Kidney glomerular epithelial cell (primary cell): Measurements from ENCODE around the gene ABHD6.
"Not testable (repeated sequence)": the region's sequence is repeated elsewhere in the genome, so short reads cannot be mapped to it uniquely, and the experiment has no call there.

Experiments
- DNase-seq: peaks from one replicate; lab custom pipeline; 2025; lab: John Stamatoyannopoulos, UW

The ABHD6 gene

GRCh38 chr3:58323529-58324390 is 86.2 kb downstream of the ABHD6 start:
- no peak for DNase-seq

GRCh38 chr3:58324391-58325390 is 87.1 kb downstream of the ABHD6 start:
- DNase-seq, result no peak

DNA sequence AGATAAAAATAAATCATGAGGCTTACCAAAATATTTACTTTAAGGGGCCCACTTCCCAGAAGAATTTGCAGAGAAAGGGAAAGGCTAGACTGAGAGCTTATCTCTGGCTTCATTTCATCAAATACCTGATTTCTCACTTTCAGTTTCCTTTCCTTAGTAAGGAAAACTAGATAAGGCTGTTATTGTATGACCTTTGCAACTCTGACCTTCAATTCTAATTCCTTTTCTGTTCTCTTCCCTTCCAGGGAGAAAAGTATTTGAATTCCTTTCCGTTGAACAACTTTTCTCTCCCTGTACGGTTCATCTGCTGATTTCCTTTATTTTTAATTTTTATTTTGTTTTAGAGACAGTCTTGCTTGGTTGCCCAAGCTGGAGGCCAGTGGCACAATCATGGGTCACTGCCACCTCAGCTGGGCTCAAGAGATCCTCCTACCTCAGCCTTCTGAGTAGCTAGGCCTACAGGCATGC is 88.0 kb downstream of the ABHD6 start:
- peak; percentile 68 for DNase-seq

GRCh38 chr3:58326267-58326900 is 88.8 kb downstream of the ABHD6 start:
- no peak for DNase-seq

- no peak for DNase-seq
These were observed 91.7 kb downstream of the ABHD6 start for GRCh38 chr3:58329150-58329921.

- DNase-seq, result no peak
These were observed 92.4 kb downstream of the ABHD6 start for GRCh38 chr3:58329922-58330413.

DNA sequence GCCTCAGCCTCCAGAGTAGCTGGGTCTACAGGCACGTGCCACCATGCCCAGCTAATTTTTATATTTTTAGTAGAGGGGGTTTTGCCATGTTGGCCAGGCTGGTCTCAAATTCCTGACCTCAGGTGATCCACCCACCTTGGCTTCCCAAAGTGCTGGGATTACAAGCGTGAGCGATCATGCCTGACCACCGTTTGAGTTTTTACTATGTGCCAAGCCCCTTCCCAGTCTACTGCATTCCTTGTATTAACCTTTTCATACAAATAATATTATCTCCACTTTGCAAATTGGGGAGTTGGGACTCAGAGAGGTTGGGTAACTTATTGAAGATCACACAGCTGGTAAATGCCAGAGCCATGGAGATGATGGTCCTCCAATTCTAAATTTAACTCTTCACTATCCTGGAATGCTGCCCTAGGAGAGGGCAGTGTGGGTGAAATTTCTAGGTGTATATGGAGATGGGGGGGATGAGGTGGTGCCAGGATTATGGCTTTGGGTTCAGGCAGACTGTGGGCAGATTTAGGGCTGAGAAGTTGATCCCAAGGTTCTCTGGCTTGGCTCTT is 94.1 kb downstream of the ABHD6 start:
- no peak for DNase-seq

DNA sequence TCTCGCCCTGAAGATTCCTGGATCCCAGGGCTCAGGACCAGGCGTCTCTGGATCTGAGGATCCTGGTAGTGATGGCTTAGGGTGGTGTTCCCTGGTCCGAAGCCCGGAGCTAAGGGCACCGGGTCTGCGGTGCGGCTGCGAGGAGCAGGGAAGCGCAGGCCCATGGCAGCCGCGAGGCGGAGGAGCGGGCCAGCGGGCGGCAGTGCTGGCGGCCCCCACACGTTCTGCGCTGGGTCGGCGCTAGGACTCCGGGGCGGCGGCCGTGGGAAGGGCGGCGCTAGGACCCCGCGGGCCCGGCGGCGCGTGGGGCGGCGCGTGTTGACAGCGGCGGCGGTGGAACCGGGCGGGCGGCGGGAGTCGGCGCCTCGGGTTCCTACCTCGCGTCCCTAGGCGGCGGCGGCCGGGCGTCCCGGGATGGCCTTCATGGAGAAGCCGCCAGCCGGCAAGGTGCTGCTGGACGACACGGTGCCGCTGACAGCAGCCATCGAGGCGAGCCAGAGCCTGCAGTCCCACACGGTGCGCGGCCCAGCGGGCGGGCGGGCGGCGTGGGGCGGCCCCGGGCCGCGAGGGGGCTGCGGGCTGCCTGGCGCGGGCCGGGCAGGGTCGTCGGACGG is 95.1 kb downstream of the ABHD6 start, which contains the start of gene PXK:
Gene PXK, plus strand, starts transcription at position 318 of the 614 bp plus-strand sequence. Its CDS starts 97 bp downstream, at position 415.
- DNase-seq, result peak; percentile 48

DNA sequence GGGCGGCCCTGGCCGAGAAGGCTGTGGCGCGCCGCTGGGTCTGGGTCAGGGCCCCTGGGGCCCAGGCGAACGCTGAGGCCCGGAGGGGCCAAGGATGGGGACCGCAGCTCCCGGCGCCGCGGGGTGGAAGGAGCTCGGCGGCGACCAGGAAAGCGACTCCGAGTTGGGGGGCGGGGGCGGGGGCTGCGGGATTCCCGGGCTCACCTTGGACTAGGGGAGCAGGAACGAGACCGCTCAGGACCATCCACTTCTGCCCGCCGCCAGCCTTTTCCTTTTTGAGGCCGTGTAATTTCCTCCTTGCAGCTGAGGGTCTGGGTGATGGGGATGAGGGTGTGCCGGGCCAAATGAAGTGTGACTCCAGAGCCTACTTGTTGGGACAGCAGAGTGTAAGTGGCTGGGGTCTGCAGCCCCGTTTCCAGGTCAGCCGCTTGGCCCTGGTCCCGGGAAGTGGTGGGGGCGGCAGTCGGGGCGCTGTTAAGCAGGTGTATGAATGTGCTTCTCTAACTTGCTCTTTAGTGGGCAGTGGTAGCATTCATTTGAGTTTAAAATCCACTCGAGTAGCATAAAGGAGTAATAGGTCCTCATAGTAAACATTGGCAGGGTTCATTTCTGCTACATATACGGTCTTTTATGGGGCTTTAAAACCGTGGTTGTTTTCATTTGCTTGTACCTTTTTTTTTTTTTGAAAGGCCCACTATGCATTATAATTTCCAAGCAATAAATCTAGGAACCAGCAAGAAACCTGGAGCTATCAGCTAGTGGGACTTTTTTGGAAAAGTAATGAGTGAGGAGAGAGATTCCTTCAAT is 95.8 kb downstream of the ABHD6 start:
- DNase-seq, result peak; percentile 38

DNA sequence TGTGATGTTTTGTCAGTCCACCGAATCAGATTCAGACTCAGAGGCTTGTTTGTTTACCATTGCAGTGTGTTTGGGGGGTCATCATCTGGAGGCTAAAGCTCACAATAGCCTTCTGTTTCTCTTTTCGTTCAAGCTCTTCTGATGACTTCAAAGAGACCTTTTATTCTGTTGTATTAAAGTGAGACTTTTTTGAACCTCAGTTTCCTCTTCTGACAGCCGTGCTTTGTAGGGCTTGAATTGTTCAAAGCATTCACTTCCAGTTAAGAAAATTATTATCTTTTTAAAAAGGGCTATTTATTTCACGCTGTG is 96.4 kb downstream of the ABHD6 start:
- no peak for DNase-seq

GRCh38 chr3:58334506-58334884 is 96.9 kb downstream of the ABHD6 start:
- no peak for DNase-seq

DNA sequence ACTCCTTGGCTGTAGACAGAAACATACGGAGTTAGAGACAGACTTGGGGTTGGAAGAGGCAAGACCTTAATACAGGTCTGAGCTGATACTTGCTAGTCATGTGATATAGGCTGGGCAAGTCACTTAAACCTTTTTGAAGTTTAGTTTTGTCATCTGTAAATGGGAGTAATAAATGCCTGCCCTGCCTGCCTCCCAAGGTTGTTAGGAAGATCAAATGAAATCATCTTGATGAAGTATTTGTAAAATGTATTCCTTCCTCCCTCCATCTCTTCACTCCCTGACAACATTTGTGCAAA is 98.0 kb downstream of the ABHD6 start:
- DNase-seq, result no peak

GRCh38 chr3:58336135-58336882 is 98.7 kb downstream of the ABHD6 start:
- peak; percentile 29 for DNase-seq

DNA sequence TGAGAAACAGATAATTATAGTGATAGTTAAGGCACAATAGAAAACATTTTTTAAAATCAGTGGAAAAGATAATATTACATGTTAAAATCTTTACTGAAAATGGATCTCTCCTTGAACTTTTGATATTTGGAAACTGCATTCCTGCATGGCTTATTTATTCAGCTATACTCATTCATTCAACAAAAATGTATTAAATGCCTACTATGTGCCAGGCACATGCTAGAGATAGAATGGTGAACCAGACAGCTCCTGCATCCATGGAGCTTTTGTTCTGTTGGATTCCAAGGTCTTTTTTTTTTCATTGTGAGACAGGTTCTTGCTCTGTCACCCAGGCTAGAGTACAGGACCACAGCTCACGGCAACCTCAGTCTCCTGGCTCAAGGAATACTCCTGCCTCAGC is 99.6 kb downstream of the ABHD6 start:
- DNase-seq, result no peak

GRCh38 chr3:58339146-58339545 is 101.6 kb downstream of the ABHD6 start:
- not testable (repeated sequence) for DNase-seq

DNA sequence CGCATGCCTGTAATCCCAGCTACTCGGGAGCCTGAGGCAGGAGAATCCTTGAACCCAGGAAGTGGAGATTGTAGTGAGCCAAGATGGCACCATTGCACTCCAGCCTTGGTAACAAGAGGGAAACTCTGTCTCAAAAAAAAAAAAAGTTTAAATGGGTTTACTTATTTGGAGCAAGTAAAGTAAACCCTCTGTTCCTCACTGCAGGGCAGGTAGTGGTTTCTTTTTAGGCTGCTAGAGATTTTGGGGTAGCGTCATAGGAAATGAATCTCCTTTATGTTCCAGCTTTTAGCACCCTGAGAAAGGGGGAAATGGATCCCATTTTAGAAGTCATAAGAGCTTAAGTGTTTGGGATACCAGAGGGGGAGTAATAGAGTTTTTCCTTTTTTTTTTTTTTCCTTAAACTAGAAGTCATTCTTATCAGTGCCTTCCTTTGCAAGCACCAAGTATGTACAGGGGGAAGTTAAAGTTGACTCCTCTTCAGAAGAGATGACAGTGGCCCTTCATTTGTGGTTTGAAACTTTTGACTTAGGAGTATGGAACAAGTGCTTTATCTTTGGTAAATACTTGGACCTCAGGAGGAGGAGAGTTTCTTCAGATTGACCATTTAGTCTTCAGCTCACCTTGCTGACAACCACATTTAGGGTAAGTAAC is 103.1 kb downstream of the ABHD6 start:
- no peak for DNase-seq

- DNase-seq, result no peak
These were observed 103.8 kb downstream of the ABHD6 start for GRCh38 chr3:58341376-58341775.

DNA sequence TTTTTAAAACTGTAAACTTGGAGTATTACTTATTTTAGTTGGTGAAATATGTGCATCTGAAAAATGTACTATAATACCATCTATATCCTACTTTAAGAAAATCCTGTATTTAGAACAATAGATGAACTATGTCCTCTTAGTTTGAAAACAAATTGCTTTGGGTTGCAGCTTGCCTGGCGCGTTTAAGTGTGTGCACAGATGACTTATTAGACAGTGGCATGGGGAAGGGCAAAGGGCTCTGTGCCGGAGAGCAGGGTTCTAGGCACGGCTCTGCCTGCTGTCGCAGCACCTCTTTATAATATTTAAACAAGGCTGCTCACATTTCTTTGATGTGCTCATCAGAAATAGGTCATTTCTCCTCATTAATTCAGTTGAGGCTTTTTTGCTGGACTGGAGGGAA is 105.1 kb downstream of the ABHD6 start:
- no peak for DNase-seq
